Muscle of leg (tissue), 11 donors: ENCODE data around the gene TBC1D22A. TPM values are rescaled to one million over a fixed set of nuclear protein-coding genes. Genes with fewer than 3 reads are reported as not detected.

ENCODE experiments used
- DNase-seq: peaks from one replicate; pipeline ENCODE4 v3.0.0; 2013
- H3K27ac ChIP-seq: one replicate; pipeline ENCODE4 v1.5.1; 2013; ENCODE audit warnings: mild to moderate bottlenecking, low read length, control low read depth
- H3K27me3 ChIP-seq: one replicate; pipeline ENCODE4 v1.6.1; 2013; ENCODE audit warnings: low read length; ENCODE audit not compliant: control insufficient read depth, insufficient read depth
- H3K36me3 ChIP-seq: one replicate; pipeline ENCODE4 v1.6.1; 2013; ENCODE audit warnings: low read length; ENCODE audit not compliant: control insufficient read depth, insufficient read depth
- H3K4me1 ChIP-seq: one replicate; pipeline ENCODE4 v1.6.1; 2013; ENCODE audit warnings: low read length; ENCODE audit not compliant: control insufficient read depth, insufficient read depth
- H3K4me3 ChIP-seq: one replicate; pipeline ENCODE4 v1.5.1; 2013; ENCODE audit warnings: low read length, control low read depth
- H3K9me3 ChIP-seq: replicated peaks from 2 replicates; pipeline ENCODE4 v1.6.1; 2013; ENCODE audit warnings: low read depth, low read length; ENCODE audit not compliant: control insufficient read depth
- WGBS: methylation state at CpG from one replicate; pipeline ENCODE4 v1.1.5; 2013; ENCODE audit warnings: missing lambda C conversion rate; ENCODE audit not compliant: insufficient coverage; 5-methylcytosine and 5-hydroxymethylcytosine counted together
- polyA plus RNA-seq, 8 donors: library from polyadenylated mRNA; unstranded; fragments of 120-200 nt; gene quantifications; one replicate each; pipeline versions ENCODE4 v1.2.1 to v1.2.3, GENCODE V29; 2013; ENCODE audit warnings: inconsistent platforms in 1 of 8, low replicate concordance in 1 of 8; ENCODE audit not compliant: insufficient read length in 8 of 8, insufficient read depth in 1 of 8
- total RNA-seq: library from RNA; stranded (reverse); fragments of 120-200 nt; gene quantifications from one replicate; pipeline ENCODE4 v1.2.4, GENCODE V29; 2013

TBC1D22A gene
- total and polyA plus RNA-seq, 9 donors: 8.0 to 16.9 (median 15.6) TPM

DNA sequence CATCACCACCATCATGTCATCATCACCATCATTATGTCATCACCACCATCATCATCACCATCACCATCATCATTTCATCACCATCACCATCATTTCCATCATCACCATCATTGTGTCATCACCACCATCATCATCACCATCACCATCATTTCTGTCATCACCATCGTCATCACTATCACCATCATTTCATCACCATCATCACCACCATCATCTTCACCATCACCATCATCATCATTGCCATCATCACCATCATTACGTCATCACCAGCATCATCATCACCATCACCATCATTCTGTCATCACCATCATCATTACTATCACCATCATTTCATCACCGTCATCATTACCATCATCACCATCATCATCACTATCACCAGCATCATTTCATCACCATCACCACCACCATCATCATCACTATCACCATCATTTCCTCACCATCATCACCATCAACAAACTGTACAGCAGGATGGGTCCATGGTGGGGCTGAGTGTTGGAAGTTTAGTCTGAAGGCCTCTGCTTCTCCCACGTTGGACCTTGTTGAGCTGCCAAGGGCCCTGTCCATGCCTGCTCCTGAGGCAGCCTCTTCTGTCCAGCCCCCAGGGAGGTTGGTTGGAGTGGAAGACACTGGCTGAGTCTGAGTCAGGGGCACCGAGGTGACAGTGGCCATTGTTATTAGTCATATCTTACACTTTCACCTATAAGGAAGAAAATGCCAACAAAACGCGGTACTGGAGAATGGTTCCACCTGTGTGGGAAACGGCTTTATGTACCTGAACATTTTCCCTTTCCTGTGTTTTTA lies 247.1 kb downstream of the TBC1D22A start:
- DNase-seq: no peak
- 100% methylated on average over 3 of the region's 8 CpGs for WGBS
- no peaks in the 10 kb centered on the region for H3K9me3 ChIP-seq
- H3K27ac ChIP-seq: no peak overlapping the region
- peaks cover 2% of the 10 kb centered on the region for H3K4me1 ChIP-seq
- no peaks in the 10 kb centered on the region for H3K27me3 ChIP-seq
- H3K36me3 ChIP-seq: peaks cover 4% of the 10 kb centered on the region
- H3K4me3 ChIP-seq: no peak overlapping the region

DNA sequence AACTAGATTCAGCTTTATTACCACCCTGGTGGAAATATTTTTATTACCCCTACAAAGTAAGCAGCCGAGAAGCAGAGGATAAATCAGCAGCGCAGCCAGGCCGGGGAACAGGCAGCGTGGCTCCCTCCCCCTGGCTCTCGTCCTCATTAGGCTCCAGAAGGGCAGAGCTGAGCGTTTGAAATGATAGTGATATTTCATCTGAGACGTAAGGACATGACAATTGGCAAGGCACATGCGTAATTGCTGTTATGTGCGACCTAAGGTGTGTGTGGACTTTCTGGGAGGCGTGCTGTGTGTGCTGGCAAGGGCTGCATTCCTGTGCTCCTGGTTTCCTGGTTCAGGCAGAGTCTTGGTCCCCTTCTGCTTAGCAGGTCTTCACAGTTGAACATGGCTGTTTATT lies 247.8 kb downstream of the TBC1D22A start:
- no peak overlapping the region for H3K27ac ChIP-seq
- no peak for DNase-seq
- no peaks in the 10 kb centered on the region for H3K27me3 ChIP-seq
- WGBS: 83% methylated on average over 9 of the region's 10 CpGs
- H3K9me3 ChIP-seq: no peaks in the 10 kb centered on the region
- peaks cover 2% of the 10 kb centered on the region for H3K4me1 ChIP-seq
- peaks cover 4% of the 10 kb centered on the region for H3K36me3 ChIP-seq
- no peak overlapping the region for H3K4me3 ChIP-seq

DNA sequence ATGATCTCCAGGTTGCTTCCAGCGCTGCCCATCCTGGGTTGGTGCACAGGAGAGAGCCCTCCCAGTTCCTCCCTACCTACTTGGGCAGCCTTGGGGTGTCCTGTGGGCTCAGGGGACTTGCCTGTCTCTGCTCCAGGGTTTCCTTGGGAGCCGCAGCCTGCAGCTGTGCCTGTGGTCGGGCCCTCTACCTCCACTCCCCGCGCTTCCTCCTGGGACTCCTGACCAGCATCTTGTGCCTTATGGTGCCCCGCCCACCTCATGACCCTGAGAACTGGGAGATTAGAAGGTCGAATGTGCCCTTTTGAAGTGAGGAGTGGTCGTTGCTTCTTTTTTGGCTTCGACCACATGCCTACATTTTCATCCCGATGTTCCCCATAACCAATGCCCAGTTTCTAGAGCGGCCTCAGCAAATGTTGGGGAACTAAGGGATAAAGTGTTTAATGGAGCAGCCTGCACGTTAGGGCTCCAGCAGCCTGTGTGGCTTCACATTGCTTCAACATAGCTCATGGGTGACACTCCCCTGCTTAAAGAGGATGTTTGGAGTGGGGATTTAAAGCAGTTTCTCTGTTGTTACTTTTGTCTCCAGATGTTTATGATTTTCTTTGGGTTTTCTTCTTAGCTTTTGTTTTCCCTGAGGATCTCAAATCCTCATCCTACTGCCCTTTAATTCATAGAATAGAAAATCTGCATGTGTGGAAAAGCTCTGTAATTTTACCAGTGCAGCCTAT lies 248.8 kb downstream of the TBC1D22A start:
- Histone ChIP-seq H3K36me3 (peaks cover 4% of the 10 kb centered on the region), H3K9me3 (no peaks in the 10 kb centered on the region), H3K27me3 (no peaks in the 10 kb centered on the region), H3K27ac (no peak overlapping the region), H3K4me1 (peaks cover 2% of the 10 kb centered on the region), H3K4me3 (no peak overlapping the region)
- DNase-seq: peak; percentile 50
- 63% methylated on average over 4 of the region's 12 CpGs for WGBS

DNA sequence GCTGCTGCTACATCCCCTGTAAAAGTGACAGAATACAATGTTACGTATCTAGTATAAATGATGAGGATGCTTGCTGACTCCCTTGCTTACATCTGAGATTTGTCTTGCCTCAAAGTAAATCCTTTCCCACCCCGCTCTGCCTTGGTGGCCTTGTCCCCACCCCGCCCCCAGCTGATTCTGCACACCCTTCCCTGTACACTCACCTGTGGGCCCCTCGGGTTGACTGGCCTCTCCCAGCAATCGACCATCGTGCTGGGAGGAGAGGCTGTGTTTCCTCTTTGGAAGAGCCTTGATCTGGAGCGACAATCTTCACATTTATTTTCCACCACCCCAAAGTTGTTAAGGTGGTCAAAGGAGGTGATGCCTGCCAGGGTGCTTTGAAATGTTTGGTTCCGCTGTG lies 249.4 kb downstream of the TBC1D22A start:
- 100% methylated on average over 1 of the region's 8 CpGs for WGBS
- Histone ChIP-seq H3K4me1 (peaks cover 2% of the 10 kb centered on the region), H3K4me3 (no peak overlapping the region), H3K36me3 (peaks cover 4% of the 10 kb centered on the region), H3K27me3 (no peaks in the 10 kb centered on the region), H3K27ac (no peak overlapping the region), H3K9me3 (no peaks in the 10 kb centered on the region)
- no peak for DNase-seq

DNA sequence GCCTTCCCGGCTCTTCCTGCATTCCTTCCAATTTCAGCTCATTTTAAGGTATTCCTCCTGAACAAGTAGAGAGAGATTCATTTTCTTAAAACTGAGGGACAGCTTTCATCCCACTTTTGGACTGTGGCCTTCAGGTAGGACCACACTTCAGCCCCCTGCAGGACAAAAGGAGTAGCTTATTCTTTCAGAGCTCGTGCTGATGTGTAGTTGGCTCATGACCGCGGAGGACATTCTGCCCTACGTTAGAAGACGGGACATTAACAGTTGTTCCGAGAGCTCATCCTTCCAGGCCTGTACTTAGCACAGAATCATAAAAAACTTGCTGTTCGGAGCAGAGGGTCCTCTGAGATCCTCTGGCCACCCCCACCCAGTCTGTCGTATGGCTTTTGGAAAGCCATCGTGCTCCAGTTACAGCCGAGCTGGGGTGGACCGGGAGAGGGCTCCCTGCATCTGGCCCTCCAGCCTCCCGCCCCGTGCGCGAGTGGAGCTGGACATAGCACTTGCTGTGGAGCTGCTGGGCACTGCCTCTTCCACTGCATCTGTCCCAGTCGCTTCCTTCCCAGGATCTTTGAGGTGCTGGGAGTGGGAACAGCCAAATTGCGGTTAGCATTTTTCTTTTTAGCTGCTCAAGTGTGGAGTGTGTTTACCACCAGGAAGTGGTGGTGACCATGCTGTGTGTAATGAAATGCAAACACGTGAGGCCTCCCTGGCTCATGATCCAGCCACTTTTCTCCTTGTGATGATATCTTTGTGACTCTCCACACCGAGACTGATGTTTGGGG lies 250.3 kb downstream of the TBC1D22A start:
- no peaks in the 10 kb centered on the region for H3K9me3 ChIP-seq
- H3K27me3 ChIP-seq: no peaks in the 10 kb centered on the region
- H3K4me3 ChIP-seq: no peak overlapping the region
- H3K36me3 ChIP-seq: peaks cover 4% of the 10 kb centered on the region
- peaks cover 2% of the 10 kb centered on the region for H3K4me1 ChIP-seq
- 66% methylated on average over 14 of the region's 20 CpGs for WGBS
- H3K27ac ChIP-seq: no peak overlapping the region
- DNase-seq: peak; percentile 23

DNA sequence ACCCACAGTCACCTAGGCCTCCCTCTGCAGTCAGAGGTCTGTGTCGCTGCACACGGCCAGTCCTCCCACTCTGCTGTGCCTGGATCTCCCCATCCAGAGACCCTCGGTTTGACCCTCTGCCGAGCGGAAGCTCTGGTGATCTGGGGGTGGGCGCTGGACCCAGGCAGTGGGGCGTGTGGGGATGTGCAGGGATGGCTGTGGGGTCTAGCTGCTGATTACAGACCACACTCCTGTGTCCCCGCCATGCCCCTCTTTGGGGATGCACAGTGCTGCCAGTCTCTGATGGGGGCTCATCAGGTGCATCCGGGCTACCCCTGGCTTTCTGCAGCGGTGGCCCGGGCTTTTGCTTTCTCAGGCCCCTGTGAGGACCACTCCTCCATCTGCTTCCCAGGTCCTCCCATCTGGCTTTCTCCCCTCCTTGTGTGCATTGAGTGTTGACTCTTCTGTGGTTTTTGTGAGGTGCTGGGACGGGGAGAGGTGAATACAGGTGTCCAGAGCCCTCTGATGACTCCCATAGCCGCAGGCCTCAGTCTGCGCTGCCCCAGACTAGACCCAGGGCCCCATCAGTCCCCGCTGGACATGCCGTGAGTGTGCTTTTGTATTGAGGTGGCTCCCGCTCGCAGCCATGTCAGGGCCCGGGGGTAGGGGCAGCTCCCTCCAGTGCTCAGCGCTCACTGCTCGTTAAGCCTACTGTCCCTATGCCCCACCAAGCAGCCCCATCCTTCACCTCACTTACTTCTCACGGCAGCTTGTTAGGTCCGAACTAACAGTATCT lies 251.6 kb downstream of the TBC1D22A start:
- DNase-seq: no peak
- Histone ChIP-seq H3K4me1 (peaks cover 2% of the 10 kb centered on the region), H3K4me3 (no peak overlapping the region), H3K27me3 (no peaks in the 10 kb centered on the region), H3K9me3 (no peaks in the 10 kb centered on the region), H3K36me3 (no peaks in the 10 kb centered on the region), H3K27ac (no peak overlapping the region)
- 86% methylated on average over 12 of the region's 23 CpGs for WGBS

DNA sequence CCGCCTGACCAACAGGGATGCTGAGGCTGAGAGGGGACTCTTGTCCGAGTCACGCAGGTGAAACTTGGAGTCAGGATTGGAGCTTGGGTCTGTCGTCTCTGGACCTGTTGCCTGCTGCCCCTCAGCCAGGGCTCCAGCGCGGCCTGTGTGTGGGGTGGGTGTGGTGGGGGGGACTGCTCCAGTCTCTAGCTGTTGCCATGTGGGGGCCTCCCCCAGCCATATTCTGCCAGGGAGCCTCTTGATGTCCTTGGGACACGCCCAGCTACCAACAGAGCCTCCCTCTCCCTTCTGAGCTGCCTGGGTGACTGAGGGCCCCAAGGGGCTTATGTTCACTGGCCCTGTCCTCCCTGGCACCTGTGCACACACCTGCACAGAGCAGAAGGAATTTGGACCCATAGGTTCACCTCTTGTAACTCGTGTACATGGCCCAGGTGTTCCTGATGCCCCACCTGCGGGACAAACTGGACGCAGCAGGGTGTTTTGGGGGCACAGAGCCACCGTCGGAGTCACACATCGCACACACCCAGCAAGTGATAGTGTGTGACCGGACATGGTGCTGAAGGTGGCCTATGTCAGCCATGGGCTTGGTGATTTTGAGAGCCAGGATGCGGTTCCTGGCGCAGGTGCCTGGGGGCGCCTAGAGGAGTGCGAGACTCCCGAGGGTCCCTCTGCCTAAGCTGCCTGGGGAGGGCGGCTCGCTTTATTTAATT lies 252.3 kb downstream of the TBC1D22A start:
- H3K27me3 ChIP-seq: no peaks in the 10 kb centered on the region
- no peaks in the 10 kb centered on the region for H3K36me3 ChIP-seq
- no peak for DNase-seq
- no peak overlapping the region for H3K27ac ChIP-seq
- no peak overlapping the region for H3K4me3 ChIP-seq
- H3K4me1 ChIP-seq: peaks cover 2% of the 10 kb centered on the region
- no peaks in the 10 kb centered on the region for H3K9me3 ChIP-seq
- WGBS: 94% methylated on average over 18 of the region's 21 CpGs

DNA sequence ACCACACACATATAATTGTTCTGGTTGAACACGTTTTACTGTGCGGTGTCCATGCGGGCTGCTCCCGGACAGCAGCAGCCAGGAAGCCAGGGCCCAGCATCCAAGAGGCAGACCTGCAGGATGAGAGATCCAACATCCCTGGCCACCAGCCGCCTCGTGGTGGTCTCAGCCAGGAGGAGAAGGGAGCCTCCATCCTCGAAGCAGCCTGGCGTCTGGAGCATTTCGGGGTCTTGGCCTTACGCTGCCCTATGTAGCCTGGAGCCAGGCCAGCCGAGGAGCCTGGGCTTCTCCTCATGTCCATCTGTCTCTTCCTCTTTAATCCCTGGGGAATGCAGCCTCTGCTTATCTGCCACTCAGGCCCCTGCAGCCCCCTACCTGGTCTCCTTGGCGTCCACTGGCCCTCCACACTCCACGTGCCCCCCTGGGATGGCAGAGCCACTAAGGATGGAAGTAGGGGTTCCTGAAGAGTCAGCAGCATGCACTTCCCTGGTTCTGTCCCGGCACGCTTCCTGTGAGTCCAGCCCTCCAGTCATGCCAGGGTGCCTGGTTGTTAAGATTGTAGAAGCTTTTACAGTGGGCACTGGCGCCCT lies 253.2 kb downstream of the TBC1D22A start:
- 78% methylated on average over 9 of the region's 16 CpGs for WGBS
- no peaks in the 10 kb centered on the region for H3K9me3 ChIP-seq
- no peak overlapping the region for H3K4me3 ChIP-seq
- no peak overlapping the region for H3K27ac ChIP-seq
- no peaks in the 10 kb centered on the region for H3K27me3 ChIP-seq
- peaks cover 2% of the 10 kb centered on the region for H3K4me1 ChIP-seq
- DNase-seq: no peak
- no peaks in the 10 kb centered on the region for H3K36me3 ChIP-seq

DNA sequence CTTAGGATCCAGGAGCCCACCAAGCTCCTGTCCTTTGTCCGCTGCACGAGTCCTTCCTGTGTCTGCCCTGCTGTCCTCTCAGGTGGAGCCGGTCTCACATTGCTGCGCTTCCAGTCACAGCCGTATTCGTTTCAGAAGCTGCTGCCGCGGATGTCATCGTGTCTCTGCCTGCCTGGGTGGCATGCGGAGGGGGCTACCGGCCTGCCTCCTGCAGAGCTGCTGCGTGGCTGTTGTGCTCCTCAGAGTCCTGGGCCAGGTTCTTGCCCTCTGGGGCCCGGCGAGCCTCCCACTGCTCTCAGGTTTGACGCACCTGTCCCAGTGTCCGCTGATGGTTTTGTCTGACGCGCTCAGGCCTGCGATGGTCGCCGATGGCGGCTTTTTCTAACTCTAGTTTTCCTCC lies 254.2 kb downstream of the TBC1D22A start:
- DNase-seq: no peak
- 83% methylated on average over 16 of the region's 22 CpGs for WGBS

More for the DNA sequence above, 254.2 kb downstream of the TBC1D22A start:
- Histone ChIP-seq H3K4me3 (no peak overlapping the region), H3K27ac (no peak overlapping the region), H3K9me3 (no peaks in the 10 kb centered on the region), H3K36me3 (no peaks in the 10 kb centered on the region), H3K27me3 (no peaks in the 10 kb centered on the region), H3K4me1 (no peaks in the 10 kb centered on the region)
